Measurements from ENCODE around the gene ASB10. TPM values are rescaled to one million over a fixed set of nuclear protein-coding genes. Genes with fewer than 3 reads are reported as not detected.

Gene ASB10
- polyA plus RNA-seq, 3 donors, result not detected

DNA sequence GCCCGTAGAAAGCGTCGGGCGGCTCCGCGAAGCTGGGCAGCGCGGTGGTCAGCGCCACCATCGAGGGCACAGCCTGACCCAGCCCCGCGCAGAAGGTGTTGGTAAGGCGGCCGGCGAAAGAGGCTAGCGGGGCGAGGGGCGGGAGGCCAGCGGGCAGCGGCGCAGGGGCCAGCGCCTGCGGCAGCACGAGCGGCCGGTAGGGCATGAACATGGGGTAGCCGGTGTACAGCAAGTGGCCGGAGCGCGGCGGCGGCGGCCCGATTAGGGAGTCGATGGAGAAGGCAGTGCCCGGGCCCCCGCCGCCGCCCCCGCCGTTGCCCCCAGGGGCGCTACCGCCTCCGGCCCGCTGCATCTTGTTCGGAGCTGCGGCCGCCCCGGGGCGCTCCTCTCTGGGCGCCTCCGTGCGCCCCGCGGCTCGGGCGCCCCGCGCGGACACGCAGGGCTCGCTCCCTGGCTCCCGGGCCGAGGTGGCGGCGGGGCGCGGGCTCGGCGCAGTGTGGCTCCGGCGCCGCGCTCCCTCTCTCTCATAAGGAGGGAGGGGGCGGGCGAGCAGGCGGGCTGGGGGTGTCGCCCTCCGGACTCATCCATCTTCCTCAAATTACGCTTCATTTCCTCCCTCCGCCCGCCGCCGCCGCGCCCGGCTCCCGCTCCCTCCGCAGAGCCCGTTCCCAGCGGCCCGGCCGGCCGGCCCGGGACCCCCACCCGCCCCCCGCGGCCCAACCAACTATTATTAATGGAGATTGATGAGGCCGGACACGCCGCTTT is 19.7 kb downstream of the ASB10 start, which contains the start of gene GBX1:
Gene GBX1 (minus strand): TSS at position 498 of the 765 bp plus-strand sequence. CDS start 146 bp downstream, at position 352.
- Mint-ChIP-seq H3K27ac (no peak within 1 kb of the TSS), H3K9me3 (peaks cover 0 to 18% (median 4%) of the 10 kb centered on the region in 7 donors), H3K27me3 (ENCODE audit: low read depth in 3 of 3) (peaks cover 38 to 48% (median 41%) of the 10 kb centered on the region in 3 donors), H3K4me1 (peaks cover 10% of the 10 kb centered on the region), H3K36me3 (peaks cover 3 to 7% of the 10 kb centered on the region in 2 donors), H3K4me3 (peak within 1 kb of the TSS; percentile 65 to 85)
- intact Hi-C loops (cut with micrococcal nuclease), result loop anchor here in 1 of 2 donors (10.0 kb wide), 1 partner anchor 137 kb away; no protein-coding TSS in a partner anchor
- Histone ChIP-seq H3K79me2 (ENCODE audit: insufficient read depth, low read length) (no peaks in the 10 kb centered on the region), H3K27me3 (ENCODE audit: control insufficient read depth in 2 of 2, insufficient read depth in 2 of 2, low read length in 2 of 2) (peaks cover 56 to 83% of the 10 kb centered on the region in 2 donors), H3K4me3 (replicated peaks in 1 of 3; ENCODE audit: low read depth in 2 of 3, low read length in 3 of 3) (peak within 1 kb of the TSS in 2 of 3 experiments; percentile 21 to 68), H3K36me3 (replicated peaks in 1 of 2; ENCODE audit: control insufficient read depth in 1 of 2, insufficient read depth in 2 of 2, low read length in 2 of 2) (no peaks in the 10 kb centered on the region), H2AFZ (ENCODE audit: insufficient read depth, low read depth, low read length, poor library complexity, severe bottlenecking) (peak within 1 kb of the TSS; percentile 56), H3K9me3 (replicated peaks in 1 of 2; ENCODE audit: control insufficient read depth in 1 of 2, insufficient read depth in 1 of 2, low read length in 2 of 2) (peaks cover 0 to 16% of the 10 kb centered on the region in 2 donors), H3K9ac (ENCODE audit: insufficient read depth, low read length, poor library complexity, severe bottlenecking) (no peak within 1 kb of the TSS), H3K4me2 (replicated peaks; ENCODE audit: extremely low read depth, low read length, poor library complexity, severe bottlenecking) (peak within 1 kb of the TSS; percentile 81), H3K27ac (ENCODE audit: low read depth in 1 of 2, low read length in 2 of 2) (no peak within 1 kb of the TSS), H3K4me1 (ENCODE audit: control insufficient read depth in 1 of 2, insufficient read depth in 2 of 2, low read length in 2 of 2) (peaks cover 7 to 21% of the 10 kb centered on the region in 2 donors), H4K20me1 (ENCODE audit: insufficient read depth, low read length) (no peaks in the 10 kb centered on the region)
- peak in 2 of 3 donors; percentile 15 to 19 for DNase-seq
- under 1% methylated on average over 76 of the region's 101 CpGs for WGBS (ENCODE audit: insufficient coverage)
- TF ChIP-seq, protein P1, sequence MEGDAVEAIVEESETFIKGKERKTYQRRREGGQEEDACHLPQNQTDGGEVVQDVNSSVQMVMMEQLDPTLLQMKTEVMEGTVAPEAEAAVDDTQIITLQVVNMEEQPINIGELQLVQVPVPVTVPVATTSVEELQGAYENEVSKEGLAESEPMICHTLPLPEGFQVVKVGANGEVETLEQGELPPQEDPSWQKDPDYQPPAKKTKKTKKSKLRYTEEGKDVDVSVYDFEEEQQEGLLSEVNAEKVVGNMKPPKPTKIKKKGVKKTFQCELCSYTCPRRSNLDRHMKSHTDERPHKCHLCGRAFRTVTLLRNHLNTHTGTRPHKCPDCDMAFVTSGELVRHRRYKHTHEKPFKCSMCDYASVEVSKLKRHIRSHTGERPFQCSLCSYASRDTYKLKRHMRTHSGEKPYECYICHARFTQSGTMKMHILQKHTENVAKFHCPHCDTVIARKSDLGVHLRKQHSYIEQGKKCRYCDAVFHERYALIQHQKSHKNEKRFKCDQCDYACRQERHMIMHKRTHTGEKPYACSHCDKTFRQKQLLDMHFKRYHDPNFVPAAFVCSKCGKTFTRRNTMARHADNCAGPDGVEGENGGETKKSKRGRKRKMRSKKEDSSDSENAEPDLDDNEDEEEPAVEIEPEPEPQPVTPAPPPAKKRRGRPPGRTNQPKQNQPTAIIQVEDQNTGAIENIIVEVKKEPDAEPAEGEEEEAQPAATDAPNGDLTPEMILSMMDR (IDR thresholded peaks at IDR 0.05), result no peak

DNA sequence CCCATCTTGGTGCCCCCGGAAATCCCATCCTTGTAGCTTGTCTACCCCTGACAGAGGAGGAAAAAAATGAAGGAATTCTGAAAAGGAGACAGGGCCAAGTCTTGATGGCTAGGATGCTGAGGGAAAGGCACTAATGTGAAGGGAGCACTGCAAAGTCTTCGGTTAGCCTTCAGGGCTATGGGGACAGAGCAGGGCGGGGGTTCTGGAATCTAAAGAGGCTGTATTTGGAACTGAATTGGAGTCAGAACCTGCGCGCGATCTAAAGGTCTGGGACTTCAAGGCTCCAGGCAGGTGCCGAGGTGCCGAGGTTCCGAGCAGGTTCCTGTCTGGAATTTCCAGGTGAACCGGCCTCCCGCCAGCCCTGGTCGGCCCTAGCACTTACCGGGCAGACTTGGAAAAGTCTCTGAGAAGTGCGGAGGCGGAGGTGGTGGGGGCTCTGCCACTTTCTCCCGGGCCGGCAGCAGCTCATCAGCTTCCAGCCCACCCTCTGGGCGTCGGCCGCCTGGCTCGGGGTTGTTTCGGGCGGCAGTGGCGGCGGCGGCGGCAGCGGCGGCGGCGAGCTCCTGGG is 20.3 kb downstream of the ASB10 start:
- peaks cover 56 to 77% of the 10 kb centered on the region in 2 donors for H3K27me3 ChIP-seq (ENCODE audit: control insufficient read depth in 2 of 2, insufficient read depth in 2 of 2, low read length in 2 of 2)
- H3K9me3 Mint-ChIP-seq, result peaks cover 0 to 15% (median 4%) of the 10 kb centered on the region in 7 donors

More for the DNA sequence above, 20.3 kb downstream of the ASB10 start:
- Mint-ChIP-seq H3K4me1 (peaks cover 10% of the 10 kb centered on the region), H3K27ac (no peak overlapping the region), H3K4me3 (peak overlapping the region; percentile 65 to 85), H3K36me3 (peaks cover 3 to 7% of the 10 kb centered on the region in 2 donors), H3K27me3 (ENCODE audit: low read depth in 3 of 3) (peaks cover 31 to 41% (median 34%) of the 10 kb centered on the region in 3 donors)
- intact Hi-C loops (cut with micrococcal nuclease), result loop anchor here in 1 of 2 donors (10.0 kb wide), 1 partner anchor 138 kb away; no protein-coding TSS in a partner anchor
- Histone ChIP-seq H3K36me3 (replicated peaks in 1 of 2; ENCODE audit: control insufficient read depth in 1 of 2, insufficient read depth in 2 of 2, low read length in 2 of 2) (no peaks in the 10 kb centered on the region), H4K20me1 (ENCODE audit: insufficient read depth, low read length) (no peaks in the 10 kb centered on the region), H3K9ac (ENCODE audit: insufficient read depth, low read length, poor library complexity, severe bottlenecking) (no peak overlapping the region), H3K4me3 (replicated peaks in 1 of 3; ENCODE audit: low read depth in 2 of 3, low read length in 3 of 3) (peak overlapping the region in 1 of 3 experiments; percentile 68), H3K27ac (ENCODE audit: low read depth in 1 of 2, low read length in 2 of 2) (no peak overlapping the region), H3K4me1 (ENCODE audit: control insufficient read depth in 1 of 2, insufficient read depth in 2 of 2, low read length in 2 of 2) (peaks cover 7 to 21% of the 10 kb centered on the region in 2 donors), H2AFZ (ENCODE audit: insufficient read depth, low read depth, low read length, poor library complexity, severe bottlenecking) (peak overlapping the region; percentile 56), H3K4me2 (replicated peaks; ENCODE audit: extremely low read depth, low read length, poor library complexity, severe bottlenecking) (peak overlapping the region; percentile 81), H3K9me3 (replicated peaks in 1 of 2; ENCODE audit: control insufficient read depth in 1 of 2, insufficient read depth in 1 of 2, low read length in 2 of 2) (peaks cover 0 to 16% of the 10 kb centered on the region in 2 donors), H3K79me2 (ENCODE audit: insufficient read depth, low read length) (no peaks in the 10 kb centered on the region)
- DNase-seq, result no peak
- 10% methylated on average over 30 of the region's 31 CpGs for WGBS (ENCODE audit: insufficient coverage)
- TF ChIP-seq, protein P1 (IDR thresholded peaks at IDR 0.05), result no peak

Measured in CD14-positive monocyte (primary cell).